22Rv1 (cell line): ENCODE data around the gene SPC24.

Experiments used
- ZFX ChIP-seq: fragments of 450-650 bp; IDR thresholded peaks from 2 replicates; pipeline ENCODE4 v1.6.1; 2017; ENCODE audit warnings: antibody characterized with exemption, borderline replicate concordance
- TF ChIP-seq, protein P1 (sequence below): fragments of 450-650 bp; IDR thresholded peaks from 2 replicates; pipeline ENCODE4 v1.5.1; 2017; ENCODE audit warnings: mild to moderate bottlenecking

DNA sequence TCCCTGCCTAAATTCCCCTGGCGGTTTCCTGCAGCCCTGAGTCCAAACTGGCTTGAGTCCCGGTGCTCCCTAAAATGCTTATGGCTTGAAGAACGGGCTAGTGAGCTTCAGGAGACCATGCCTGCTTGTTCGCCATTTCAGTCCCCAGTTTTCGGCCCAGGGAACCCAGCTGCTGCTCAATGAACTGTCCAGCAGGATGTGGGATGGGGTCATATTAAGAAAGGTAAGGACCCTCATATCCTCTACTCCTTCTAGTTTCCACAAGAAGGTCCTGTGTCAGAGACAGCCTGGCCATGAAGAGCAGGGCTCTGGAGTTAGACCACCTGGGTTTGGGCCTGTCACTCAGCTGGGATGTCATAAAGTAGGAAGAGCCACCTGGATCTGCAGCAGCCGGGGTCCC is 17.0 kb upstream of the SPC24 start:
- TF ChIP-seq, protein P1, sequence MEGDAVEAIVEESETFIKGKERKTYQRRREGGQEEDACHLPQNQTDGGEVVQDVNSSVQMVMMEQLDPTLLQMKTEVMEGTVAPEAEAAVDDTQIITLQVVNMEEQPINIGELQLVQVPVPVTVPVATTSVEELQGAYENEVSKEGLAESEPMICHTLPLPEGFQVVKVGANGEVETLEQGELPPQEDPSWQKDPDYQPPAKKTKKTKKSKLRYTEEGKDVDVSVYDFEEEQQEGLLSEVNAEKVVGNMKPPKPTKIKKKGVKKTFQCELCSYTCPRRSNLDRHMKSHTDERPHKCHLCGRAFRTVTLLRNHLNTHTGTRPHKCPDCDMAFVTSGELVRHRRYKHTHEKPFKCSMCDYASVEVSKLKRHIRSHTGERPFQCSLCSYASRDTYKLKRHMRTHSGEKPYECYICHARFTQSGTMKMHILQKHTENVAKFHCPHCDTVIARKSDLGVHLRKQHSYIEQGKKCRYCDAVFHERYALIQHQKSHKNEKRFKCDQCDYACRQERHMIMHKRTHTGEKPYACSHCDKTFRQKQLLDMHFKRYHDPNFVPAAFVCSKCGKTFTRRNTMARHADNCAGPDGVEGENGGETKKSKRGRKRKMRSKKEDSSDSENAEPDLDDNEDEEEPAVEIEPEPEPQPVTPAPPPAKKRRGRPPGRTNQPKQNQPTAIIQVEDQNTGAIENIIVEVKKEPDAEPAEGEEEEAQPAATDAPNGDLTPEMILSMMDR: no peak
- TF ChIP-seq ZFX: no peak
